ENCODE measurements around the gene HCST. TPM values are rescaled to one million over a fixed set of nuclear protein-coding genes. Genes with fewer than 3 reads are reported as not detected.

HCST gene, protein sequence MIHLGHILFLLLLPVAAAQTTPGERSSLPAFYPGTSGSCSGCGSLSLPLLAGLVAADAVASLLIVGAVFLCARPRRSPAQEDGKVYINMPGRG
- 10 to 100 TPM; 56.1 to 71.9 TPM for total RNA-seq

DNA sequence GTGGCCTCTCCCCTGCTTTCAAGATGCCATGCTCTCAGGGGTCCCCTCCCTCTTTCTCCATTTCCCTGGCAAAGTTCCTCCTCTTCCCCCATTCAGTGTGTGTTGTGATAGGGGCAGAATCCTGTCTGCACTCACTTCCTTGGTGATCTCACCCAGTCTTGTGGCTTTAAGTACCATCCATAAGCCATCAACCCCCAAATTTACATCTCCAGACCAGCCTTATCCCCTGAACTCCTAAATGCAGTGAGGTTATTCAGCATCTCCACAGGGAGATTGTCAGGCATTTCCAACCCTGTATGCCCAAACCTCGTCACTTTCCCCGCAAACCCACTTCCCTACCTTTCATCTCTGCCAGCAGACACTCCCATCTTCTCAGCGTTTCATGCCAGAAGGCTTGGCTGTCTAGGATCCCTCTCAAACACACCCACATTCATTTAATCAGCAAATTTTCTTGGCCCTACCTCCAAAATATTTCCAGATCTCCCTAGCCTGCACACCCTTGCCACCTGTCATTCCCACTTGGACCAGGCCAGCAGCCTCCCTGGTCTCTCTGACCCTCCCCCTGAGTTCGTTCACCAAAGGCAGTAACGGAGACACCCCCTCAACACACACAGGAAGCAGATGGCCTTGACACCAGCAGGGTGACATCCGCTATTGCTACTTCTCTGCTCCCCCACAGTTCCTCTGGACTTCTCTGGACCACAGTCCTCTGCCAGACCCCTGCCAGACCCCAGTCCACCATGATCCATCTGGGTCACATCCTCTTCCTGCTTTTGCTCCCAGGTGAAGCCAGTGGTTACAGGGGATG lies at the start of gene HCST:
Gene HCST, plus strand, starts transcription at position 676 of the 808 bp plus-strand sequence. Its CDS starts 65 bp downstream, at position 741.
- Mint-ChIP-seq H3K4me3 (peak within 1 kb of the TSS; percentile 88 to 96), H3K36me3 (ENCODE audit: insufficient read depth in 2 of 2) (peaks cover 10 to 11% of the 10 kb centered on the region in 2 donors), H3K4me1 (ENCODE audit: low read depth) (peaks cover 70% of the 10 kb centered on the region), H3K9me3 (no peaks in the 10 kb centered on the region), H3K27ac (peak within 1 kb of the TSS; percentile 95), H3K27me3 (ENCODE audit: low read depth) (no peaks in the 10 kb centered on the region)
- DNase-seq (peak; percentile 41 to 43), ATAC-seq (replicated peaks in 1 of 2) (peak in 1 of 2 donors; percentile 21)

DNA sequence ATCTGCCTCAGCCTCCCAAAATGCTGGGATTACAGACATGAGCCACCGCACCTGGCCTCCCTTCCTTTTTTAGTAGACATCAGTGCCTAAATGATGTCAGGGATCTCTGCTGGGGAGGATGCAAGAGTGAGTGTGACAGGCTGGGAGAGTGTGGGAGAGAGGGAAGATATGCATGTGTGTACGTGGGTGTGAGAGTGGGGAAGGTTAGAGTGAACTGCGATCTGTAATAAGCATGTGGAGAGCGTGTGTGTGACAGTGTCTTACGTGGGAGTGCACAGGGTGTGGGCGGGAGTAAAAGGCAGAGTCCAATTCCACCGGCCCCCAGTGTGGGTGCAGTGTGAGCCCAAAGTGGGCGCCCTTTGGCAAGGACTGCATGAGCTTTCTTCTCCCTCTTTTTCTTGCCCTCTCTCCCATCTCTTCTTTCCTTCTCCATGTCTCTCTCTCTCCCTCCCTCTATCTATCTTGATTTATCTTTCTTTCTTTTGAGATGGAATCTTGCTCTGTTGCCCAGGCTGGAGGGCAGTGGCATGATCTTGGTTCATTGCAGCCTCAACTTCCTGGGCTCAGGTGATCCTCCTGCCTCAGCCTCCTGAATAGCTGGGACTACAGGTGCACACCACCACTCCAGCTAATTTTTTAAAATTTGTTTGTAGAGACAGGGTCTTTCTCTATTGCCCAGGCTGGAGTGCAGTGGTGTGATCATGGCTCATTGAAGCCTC lies 49.1 kb upstream of the HCST start:
- Mint-ChIP-seq H3K27ac (no peak overlapping the region), H3K4me1 (ENCODE audit: low read depth) (peaks cover 18% of the 10 kb centered on the region), H3K36me3 (ENCODE audit: insufficient read depth in 2 of 2) (no peaks in the 10 kb centered on the region), H3K4me3 (no peak overlapping the region), H3K9me3 (no peaks in the 10 kb centered on the region), H3K27me3 (ENCODE audit: low read depth) (peaks cover 44% of the 10 kb centered on the region)
- ATAC-seq (replicated peaks in 1 of 2) (no peak), DNase-seq (no peak)

DNA sequence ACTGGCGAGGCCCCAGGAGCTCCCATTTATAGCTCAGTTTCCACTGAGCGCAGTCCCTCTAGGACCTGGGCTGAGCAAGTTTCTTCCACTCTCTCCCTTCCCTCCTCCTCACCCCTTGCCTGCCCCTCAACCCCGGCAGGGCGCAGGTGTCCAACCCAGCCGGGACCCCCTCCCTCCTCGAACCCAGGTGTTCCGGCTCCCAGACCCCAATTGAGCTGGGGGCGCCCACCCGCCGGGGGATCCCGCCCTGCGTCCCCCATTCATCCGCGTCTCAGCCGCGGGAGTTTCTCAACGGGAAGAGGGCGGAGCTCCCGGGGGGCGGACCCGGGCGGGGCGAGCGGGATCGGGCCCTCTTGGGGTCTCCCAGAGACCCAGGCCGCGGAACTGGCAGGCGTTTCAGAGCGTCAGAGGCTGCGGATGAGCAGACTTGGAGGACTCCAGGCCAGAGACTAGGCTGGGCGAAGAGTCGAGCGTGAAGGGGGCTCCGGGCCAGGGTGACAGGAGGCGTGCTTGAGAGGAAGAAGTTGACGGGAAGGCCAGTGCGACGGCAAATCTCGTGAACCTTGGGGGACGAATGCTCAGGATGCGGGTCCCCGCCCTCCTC lies 45.7 kb upstream of the HCST start, which contains the start of gene KIRREL2:
Gene KIRREL2, plus strand, starts transcription at position 366 of the 604 bp plus-strand sequence. Its CDS starts 209 bp downstream, at position 575.
- H3K27me3 Mint-ChIP-seq (ENCODE audit: low read depth), result peaks cover 66% of the 10 kb centered on the region
- H3K9me3 Mint-ChIP-seq, result no peaks in the 10 kb centered on the region
- H3K27ac Mint-ChIP-seq, result no peak within 1 kb of the TSS
- DNase-seq, result peak; percentile 48 to 62
- no peaks in the 10 kb centered on the region for H3K36me3 Mint-ChIP-seq (ENCODE audit: insufficient read depth in 2 of 2)
- peaks cover 13% of the 10 kb centered on the region for H3K4me1 Mint-ChIP-seq (ENCODE audit: low read depth)
- H3K4me3 Mint-ChIP-seq, result peak within 1 kb of the TSS; percentile 68 to 86
- peak; percentile 68 to 80 for ATAC-seq (replicated peaks in 1 of 2)

DNA sequence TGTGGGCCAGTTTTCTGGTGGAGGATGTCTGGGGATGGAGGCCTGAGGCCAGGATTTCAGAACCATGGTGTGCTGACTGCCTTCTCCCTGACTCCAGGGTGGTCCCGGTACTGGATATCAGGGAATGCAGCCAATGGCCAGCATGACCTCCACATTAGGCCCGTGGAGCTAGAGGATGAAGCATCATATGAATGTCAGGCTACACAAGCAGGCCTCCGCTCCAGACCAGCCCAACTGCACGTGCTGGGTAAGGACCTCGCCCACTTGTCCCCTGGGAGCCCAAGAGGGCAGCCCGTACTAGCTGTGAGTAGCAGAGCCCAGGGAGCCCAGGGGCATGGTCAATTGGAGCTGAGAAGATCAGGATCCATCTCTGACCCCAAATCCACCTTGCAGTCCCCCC lies 44.0 kb upstream of the HCST start:
- peak overlapping the region in 1 of 2 donors; percentile 6 for H3K4me3 Mint-ChIP-seq

DNA sequence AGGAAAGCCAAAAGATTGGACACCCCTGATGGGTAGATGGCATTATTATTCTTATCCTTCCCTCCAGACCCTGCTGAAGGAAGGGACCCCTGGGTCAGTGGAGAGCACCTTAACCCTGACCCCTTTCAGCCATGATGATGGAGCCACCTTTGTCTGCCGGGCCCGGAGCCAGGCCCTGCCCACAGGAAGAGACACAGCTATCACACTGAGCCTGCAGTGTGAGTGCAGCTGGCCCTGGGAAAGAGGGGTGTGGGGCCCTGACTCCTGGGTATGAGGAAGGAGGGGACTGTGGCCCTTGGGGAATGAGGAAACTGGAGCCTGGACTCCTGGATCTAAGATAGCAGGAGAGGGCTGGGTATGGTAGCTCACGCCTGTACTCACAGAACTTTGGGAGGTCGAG lies 42.9 kb upstream of the HCST start:
- peaks cover 8% of the 10 kb centered on the region for H3K4me1 Mint-ChIP-seq (ENCODE audit: low read depth)
- H3K36me3 Mint-ChIP-seq (ENCODE audit: insufficient read depth in 2 of 2), result no peaks in the 10 kb centered on the region
- H3K27ac Mint-ChIP-seq, result no peak overlapping the region
- no peaks in the 10 kb centered on the region for H3K9me3 Mint-ChIP-seq
- no peak for DNase-seq
- ATAC-seq (replicated peaks in 1 of 2), result no peak
- no peak overlapping the region for H3K4me3 Mint-ChIP-seq
- H3K27me3 Mint-ChIP-seq (ENCODE audit: low read depth), result peaks cover 58% of the 10 kb centered on the region

More for the DNA sequence above, 44.0 kb upstream of the HCST start:
- Mint-ChIP-seq H3K9me3 (no peaks in the 10 kb centered on the region), H3K36me3 (ENCODE audit: insufficient read depth in 2 of 2) (no peaks in the 10 kb centered on the region), H3K27ac (no peak overlapping the region), H3K27me3 (ENCODE audit: low read depth) (peaks cover 64% of the 10 kb centered on the region), H3K4me1 (ENCODE audit: low read depth) (peaks cover 8% of the 10 kb centered on the region)
- ATAC-seq (replicated peaks in 1 of 2) (no peak), DNase-seq (no peak)

DNA sequence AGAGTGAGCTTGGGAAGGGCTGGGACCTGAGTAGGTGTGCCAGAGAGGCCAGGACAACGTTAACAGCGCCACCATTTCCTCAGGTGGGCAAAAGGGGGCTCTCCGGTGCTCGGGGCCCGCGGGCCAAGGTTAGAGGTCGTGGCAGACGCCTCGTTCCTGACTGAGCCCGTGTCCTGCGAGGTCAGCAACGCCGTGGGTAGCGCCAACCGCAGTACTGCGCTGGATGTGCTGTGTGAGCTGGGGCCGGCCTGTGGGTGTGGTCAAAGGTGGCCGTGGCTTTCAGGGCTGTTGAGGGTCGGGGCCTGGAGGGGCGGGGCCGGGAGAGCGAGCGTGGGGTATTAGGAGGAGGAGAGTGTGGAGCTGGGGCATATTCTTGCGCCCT lies 41.9 kb upstream of the HCST start:
- Mint-ChIP-seq H3K4me3 (peak overlapping the region in 1 of 2 donors; percentile 40), H3K27me3 (ENCODE audit: low read depth) (peaks cover 57% of the 10 kb centered on the region), H3K4me1 (ENCODE audit: low read depth) (peaks cover 8% of the 10 kb centered on the region), H3K27ac (no peak overlapping the region), H3K9me3 (no peaks in the 10 kb centered on the region), H3K36me3 (ENCODE audit: insufficient read depth in 2 of 2) (no peaks in the 10 kb centered on the region)
- DNase-seq (no peak), ATAC-seq (replicated peaks in 1 of 2) (no peak)

DNA sequence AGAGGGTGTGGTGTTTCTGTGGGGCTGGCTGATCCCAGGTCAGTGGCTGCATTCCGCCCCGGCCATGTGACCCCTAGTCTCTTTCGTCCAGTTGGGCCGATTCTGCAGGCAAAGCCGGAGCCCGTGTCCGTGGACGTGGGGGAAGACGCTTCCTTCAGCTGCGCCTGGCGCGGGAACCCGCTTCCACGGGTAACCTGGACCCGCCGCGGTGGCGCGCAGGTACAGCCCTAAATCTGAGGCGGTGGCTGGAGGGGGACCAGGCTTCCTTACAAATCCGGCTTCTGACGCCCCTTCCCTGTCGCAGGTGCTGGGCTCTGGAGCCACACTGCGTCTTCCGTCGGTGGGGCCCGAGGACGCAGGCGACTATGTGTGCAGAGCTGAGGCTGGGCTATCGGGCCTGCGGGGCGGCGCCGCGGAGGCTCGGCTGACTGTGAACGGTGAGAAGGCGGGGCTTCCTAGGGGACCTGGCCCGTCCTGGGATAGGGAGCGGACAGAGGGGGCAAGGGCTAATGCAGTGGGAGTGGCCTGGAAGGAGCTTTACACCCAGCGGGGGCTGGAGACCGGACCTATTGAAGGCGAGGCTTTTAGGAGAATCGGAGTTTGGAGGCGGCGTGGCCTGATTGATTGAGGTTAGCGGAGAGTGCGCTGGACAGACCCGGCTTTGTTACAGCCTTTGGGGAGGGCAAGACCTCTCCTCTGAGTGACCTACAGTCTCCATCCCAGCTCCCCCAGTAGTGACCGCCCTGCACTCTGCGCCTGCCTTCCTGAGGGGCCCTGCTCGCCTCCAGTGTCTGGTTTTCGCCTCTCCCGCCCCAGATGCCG lies 41.3 kb upstream of the HCST start:
- H3K4me3 Mint-ChIP-seq, result peak overlapping the region in 1 of 2 donors; percentile 40
- ATAC-seq (replicated peaks in 1 of 2) (peak in 1 of 2 donors; percentile 27), DNase-seq (no peak)
- peaks cover 58% of the 10 kb centered on the region for H3K27me3 Mint-ChIP-seq (ENCODE audit: low read depth)
- H3K4me1 Mint-ChIP-seq (ENCODE audit: low read depth), result peaks cover 8% of the 10 kb centered on the region
- no peaks in the 10 kb centered on the region for H3K36me3 Mint-ChIP-seq (ENCODE audit: insufficient read depth in 2 of 2)
- H3K27ac Mint-ChIP-seq, result no peak overlapping the region
- no peaks in the 10 kb centered on the region for H3K9me3 Mint-ChIP-seq

DNA sequence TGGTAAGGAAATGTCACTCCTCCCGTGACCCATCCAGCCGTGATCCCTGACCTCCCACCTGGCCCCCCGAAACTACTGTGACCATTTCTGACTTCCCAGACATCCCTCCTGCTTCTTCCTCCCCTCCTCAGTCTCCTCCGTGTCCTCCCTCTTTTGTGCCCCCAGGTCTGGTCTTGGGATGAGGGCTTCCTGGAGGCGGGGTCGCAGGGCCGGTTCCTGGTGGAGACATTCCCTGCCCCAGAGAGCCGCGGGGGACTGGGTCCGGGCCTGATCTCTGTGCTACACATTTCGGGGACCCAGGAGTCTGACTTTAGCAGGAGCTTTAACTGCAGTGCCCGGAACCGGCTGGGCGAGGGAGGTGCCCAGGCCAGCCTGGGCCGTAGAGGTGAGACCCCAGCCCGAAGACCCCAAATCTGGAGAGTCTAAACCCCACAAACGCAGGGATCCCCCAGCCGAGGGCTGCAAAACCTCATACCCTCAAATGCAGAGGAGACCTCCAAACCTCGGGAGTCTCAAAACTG lies 40.6 kb upstream of the HCST start:
- peaks cover 65% of the 10 kb centered on the region for H3K27me3 Mint-ChIP-seq (ENCODE audit: low read depth)
- H3K9me3 Mint-ChIP-seq, result no peaks in the 10 kb centered on the region
- no peak overlapping the region for H3K27ac Mint-ChIP-seq
- DNase-seq, result no peak
- H3K36me3 Mint-ChIP-seq (ENCODE audit: insufficient read depth in 2 of 2), result no peaks in the 10 kb centered on the region
- no peak overlapping the region for H3K4me3 Mint-ChIP-seq
- peaks cover 8% of the 10 kb centered on the region for H3K4me1 Mint-ChIP-seq (ENCODE audit: low read depth)
- no peak for ATAC-seq (replicated peaks in 1 of 2)

DNA sequence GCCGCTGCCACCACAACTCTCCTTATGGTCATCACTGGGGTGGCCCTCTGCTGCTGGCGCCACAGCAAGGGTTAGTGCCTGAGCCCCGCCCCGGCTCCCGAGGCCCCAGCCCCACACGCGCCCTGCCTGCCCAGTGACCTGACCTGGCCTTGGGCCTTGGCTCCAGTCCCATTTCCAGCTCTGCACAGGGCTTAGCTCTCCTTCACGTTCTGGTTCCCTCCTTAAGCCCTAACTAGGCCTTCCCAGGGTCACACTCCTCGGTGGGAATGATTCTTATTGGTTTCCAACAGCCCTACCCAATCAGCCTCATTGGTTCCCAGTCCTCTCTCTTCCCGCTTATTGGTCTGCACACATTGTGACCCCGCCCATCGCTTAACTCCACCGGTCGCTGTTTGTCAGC lies 39.8 kb upstream of the HCST start:
- no peak overlapping the region for H3K27ac Mint-ChIP-seq

DNA sequence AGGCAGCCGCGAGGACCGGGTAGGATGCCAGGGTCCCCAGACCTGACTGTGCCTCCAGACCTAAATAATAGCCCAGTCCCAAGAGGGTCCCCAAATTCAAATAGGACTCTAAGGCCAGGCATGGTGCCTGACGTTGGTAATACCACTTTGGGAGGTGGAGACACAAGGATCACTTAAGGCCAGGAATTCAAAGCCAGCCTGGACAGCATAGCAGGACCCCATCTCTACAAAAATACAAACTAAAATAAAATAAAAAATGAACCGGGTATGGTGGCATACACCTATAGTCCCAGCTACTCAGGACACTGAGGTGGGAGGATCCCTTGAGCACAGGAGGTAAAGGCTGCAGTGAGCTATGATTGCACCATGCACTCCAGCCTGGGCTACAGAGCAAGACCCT lies 39.3 kb upstream of the HCST start:
- Mint-ChIP-seq H3K4me1 (ENCODE audit: low read depth) (no peaks in the 10 kb centered on the region), H3K27me3 (ENCODE audit: low read depth) (peaks cover 74% of the 10 kb centered on the region), H3K27ac (no peak overlapping the region), H3K9me3 (peaks cover 0 to 1% of the 10 kb centered on the region in 2 donors), H3K4me3 (no peak overlapping the region), H3K36me3 (ENCODE audit: insufficient read depth in 2 of 2) (no peaks in the 10 kb centered on the region)
- DNase-seq (no peak), ATAC-seq (replicated peaks in 1 of 2) (no peak)

More for the DNA sequence above, 39.8 kb upstream of the HCST start:
- DNase-seq (no peak), ATAC-seq (replicated peaks in 1 of 2) (no peak)
- H3K4me3 Mint-ChIP-seq, result no peak overlapping the region
- H3K4me1 Mint-ChIP-seq (ENCODE audit: low read depth), result no peaks in the 10 kb centered on the region
- H3K9me3 Mint-ChIP-seq, result peaks cover 0 to under 1% of the 10 kb centered on the region in 2 donors
- H3K36me3 Mint-ChIP-seq (ENCODE audit: insufficient read depth in 2 of 2), result no peaks in the 10 kb centered on the region
- peaks cover 70% of the 10 kb centered on the region for H3K27me3 Mint-ChIP-seq (ENCODE audit: low read depth)

DNA sequence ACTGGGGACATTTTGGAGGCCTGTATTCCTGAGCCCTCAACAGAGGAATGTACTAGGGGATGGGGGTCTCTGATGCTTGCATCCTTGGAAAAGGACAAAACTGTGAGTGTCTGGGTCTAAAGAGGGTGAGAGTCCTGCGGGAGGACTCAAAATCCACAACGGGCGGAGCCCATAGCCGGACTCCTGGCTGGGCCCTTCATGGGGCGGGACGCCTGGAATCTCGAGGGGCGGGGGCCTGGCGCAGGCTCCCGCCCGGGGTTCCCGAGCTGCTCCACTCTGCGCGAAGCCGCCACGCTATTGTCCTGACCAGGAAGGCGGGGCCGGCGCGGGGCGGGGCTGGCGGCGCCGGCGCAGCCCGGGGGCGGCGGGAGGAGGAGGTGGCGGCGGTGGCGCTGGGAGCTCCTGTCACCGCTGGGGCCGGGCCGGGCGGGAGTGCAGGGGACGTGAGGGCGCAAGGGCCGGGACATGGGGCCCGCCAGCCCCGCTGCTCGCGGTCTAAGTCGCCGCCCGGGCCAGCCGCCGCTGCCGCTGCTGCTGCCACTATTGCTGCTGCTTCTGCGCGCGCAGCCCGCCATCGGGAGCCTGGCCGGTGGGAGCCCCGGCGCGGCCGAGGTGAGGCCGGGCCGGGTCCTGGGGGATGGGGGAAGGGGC lies 34.0 kb upstream of the HCST start, which contains the start of gene APLP1:
Gene APLP1, plus strand, starts transcription at position 403 of the 651 bp plus-strand sequence. Its CDS starts 63 bp downstream, at position 466.
- Mint-ChIP-seq H3K4me1 (ENCODE audit: low read depth) (peaks cover 18% of the 10 kb centered on the region), H3K27me3 (ENCODE audit: low read depth) (peaks cover 53% of the 10 kb centered on the region), H3K9me3 (peaks cover 0 to 1% of the 10 kb centered on the region in 2 donors), H3K4me3 (peak within 1 kb of the TSS; percentile 69 to 90), H3K36me3 (ENCODE audit: insufficient read depth in 2 of 2) (no peaks in the 10 kb centered on the region), H3K27ac (no peak within 1 kb of the TSS)
- DNase-seq (peak; percentile 81 to 83), ATAC-seq (replicated peaks in 1 of 2) (peak; percentile 68 to 72)
